Mucosa of gallbladder (tissue), 1 donor: Measurements from ENCODE around the gene VSIG1. TPM values are rescaled to one million over a fixed set of nuclear protein-coding genes. Genes with fewer than 3 reads are reported as not detected.
A peak's percentile ranks its signal among the peaks of the same experiment; 100 is the strongest.

Experiments
- DNase-seq: peaks from one replicate; pipeline ENCODE4 v3.0.0-alpha.2; 2020; ENCODE audit warnings: low spot score
- total RNA-seq: library from RNA; stranded (reverse); gene quantifications from one replicate; pipeline ENCODE4 v1.2.1, GENCODE V29; 2021
- donor health status: DM: no; HTN: no; CAD: no.

VSIG1 gene
- 56.9 TPM for total RNA-seq

GRCh38 chrX:108044554-108045256, at the start of gene VSIG1:
Gene VSIG1 (plus strand): TSS chrX:108045065. CDS start chrX:108045131, 66 bp downstream.
- no peak for DNase-seq

GRCh38 chrX:107996124-107996523, 48.7 kb upstream of the VSIG1 start:
- no peak for DNase-seq

GRCh38 chrX:108000751-108001150, 44.1 kb upstream of the VSIG1 start:
- DNase-seq: no peak

GRCh38 chrX:108001218-108001814, 43.5 kb upstream of the VSIG1 start:
- DNase-seq: no peak

- no peak for DNase-seq
These were observed 26.0 kb upstream of the VSIG1 start for GRCh38 chrX:108018656-108019381.

- no peak for DNase-seq
These were observed 25.4 kb upstream of the VSIG1 start for GRCh38 chrX:108019382-108019875.

GRCh38 chrX:108020631-108021030, 24.2 kb upstream of the VSIG1 start:
- no peak for DNase-seq

GRCh38 chrX:108022491-108023089, 22.3 kb upstream of the VSIG1 start:
- no peak for DNase-seq

GRCh38 chrX:108025376-108025775, 19.5 kb upstream of the VSIG1 start:
- no peak for DNase-seq

GRCh38 chrX:108025954-108026600, 18.8 kb upstream of the VSIG1 start:
- no peak for DNase-seq

- DNase-seq: no peak
These were observed 16.0 kb upstream of the VSIG1 start for GRCh38 chrX:108028854-108029253.

- no peak for DNase-seq
These were observed 14.7 kb upstream of the VSIG1 start for GRCh38 chrX:108029928-108030711.

GRCh38 chrX:108032944-108033343, 11.9 kb upstream of the VSIG1 start:
- DNase-seq: no peak

- no peak for DNase-seq
These were observed 11.0 kb upstream of the VSIG1 start for GRCh38 chrX:108033890-108034289.

- DNase-seq: no peak
These were observed 10.1 kb upstream of the VSIG1 start for GRCh38 chrX:108034725-108035124.

GRCh38 chrX:108036298-108036973, 8.4 kb upstream of the VSIG1 start:
- DNase-seq: peak; percentile 47

- no peak for DNase-seq
These were observed 4.8 kb downstream of the VSIG1 start for GRCh38 chrX:108049649-108050048.

GRCh38 chrX:108053218-108053617, 8.4 kb downstream of the VSIG1 start:
- no peak for DNase-seq

- no peak for DNase-seq
These were observed 10.7 kb downstream of the VSIG1 start for GRCh38 chrX:108055546-108055945.

GRCh38 chrX:108059801-108060200, 14.9 kb downstream of the VSIG1 start:
- no peak for DNase-seq
